Activated T-helper 1 cell treated with Interleukin-2 at 50 U/mL for 16 hours (primary cell): ENCODE data around the gene CENPH.
"Not testable (repeated sequence)": the region's sequence is repeated elsewhere in the genome, so short reads cannot be mapped to it uniquely, and the experiment has no call there.

ENCODE experiments used
- DNase-seq: peaks from one replicate; pipeline ENCODE4 v3.0.0-alpha.2; 2020; ENCODE audit warnings: low read depth

Gene CENPH

DNA sequence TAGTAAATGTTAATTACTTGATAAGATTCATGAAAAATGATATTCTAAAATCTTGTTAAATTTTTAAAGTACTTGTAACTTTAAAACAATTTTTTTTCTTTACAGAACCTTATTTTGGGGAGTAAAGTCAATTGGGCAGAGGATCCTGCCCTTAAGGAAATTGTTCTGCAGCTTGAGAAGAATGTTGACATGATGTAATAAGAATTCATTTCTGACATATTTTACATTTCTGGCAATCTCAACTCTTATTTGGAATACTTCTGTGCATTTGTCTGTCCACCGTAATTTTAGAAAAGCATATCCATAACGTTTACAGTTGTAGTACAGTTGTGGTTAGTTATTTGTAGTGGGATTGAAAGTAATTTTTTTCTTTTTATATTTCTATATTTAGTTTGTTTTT is 20.2 kb downstream of the CENPH start:
- DNase-seq: no peak

DNA sequence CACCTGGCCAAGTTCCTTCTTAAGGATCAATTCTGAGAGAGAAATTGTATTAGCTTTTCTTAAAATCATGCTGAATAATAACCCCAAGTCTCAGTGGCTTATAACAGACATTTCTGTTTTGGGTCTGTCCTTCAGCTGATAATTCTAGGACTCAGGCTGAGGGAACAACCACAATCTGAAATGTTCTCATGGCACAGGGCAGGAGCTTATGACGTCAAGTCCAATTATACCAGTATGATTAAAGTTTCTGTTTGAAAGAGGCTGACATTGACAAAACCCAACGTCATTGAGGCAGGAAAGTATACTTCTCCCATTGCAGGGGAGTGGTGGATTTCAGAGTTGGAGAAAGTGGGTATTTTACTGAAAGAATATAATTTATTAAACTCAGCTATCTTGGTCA is 21.8 kb downstream of the CENPH start:
- no peak for DNase-seq

DNA sequence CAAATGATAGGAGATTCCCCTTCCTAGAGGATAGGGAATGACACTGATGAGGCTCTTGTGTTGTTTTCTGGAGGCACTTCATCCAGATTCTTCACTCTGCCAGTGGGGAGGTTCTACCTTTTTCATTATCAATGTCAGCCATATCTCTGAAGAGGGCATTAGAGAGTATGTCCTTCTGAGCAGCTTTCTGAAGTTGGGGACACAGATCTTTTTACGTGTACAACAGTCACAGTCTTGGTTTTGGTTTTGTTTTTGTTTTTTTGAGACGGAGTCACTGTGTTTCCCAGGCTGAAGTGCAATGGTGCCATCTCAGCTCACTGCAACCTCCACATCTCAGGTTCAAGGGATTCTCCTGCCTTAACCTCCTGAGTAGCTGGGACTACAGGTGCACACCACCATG is 22.6 kb downstream of the CENPH start:
- DNase-seq: no peak

DNA sequence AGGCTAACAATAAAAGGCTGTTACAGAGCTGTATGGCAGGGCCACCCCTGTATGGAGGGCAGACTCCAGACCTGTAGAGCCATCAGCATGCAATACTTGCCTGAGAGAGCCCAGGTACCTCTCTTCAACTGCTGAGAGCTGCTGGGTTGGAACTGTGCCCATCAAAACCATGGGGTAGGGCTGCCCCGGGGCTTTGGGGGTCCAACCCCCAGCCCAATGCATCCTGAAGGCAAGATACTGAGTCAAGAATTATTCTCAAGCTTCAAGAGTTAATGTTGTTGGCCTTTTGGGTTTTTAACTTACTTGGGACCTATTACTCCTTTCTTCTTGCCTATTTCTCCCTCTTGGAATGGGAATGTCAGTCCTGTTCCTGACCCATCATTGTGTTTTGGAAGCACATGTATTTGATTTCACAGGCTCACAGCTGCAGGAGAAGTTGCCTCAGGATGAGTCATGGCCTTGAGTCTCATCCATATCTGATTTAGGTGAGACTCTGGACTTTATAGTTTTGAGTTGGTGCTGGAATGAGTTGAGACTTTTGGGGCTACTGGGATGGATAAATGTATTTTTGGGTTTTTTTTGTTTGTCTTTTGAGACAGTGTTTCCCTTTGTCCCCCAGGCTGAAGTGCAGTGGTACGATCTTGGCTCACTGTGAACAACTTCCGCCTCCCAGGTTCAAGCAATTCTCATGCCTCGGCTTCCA is 24.3 kb downstream of the CENPH start:
- DNase-seq: no peak

DNA sequence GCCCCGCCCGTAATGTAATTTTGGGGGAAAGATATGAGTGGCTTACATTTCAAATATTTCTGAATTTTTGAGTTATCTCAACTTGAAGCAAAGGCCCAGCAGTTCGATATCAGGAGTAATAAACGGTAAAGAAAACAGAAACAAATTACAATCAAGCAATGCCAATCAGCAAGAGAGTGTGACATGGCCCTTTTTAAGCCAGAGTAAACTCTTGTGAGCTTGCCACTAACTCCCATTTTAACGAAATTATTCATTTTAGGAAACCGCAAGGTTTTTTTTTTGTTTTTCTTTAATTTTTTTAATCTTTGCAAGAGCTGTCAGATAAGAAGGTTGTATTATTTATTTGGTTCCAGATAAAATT is 27.7 kb downstream of the CENPH start:
- DNase-seq: no peak

DNA sequence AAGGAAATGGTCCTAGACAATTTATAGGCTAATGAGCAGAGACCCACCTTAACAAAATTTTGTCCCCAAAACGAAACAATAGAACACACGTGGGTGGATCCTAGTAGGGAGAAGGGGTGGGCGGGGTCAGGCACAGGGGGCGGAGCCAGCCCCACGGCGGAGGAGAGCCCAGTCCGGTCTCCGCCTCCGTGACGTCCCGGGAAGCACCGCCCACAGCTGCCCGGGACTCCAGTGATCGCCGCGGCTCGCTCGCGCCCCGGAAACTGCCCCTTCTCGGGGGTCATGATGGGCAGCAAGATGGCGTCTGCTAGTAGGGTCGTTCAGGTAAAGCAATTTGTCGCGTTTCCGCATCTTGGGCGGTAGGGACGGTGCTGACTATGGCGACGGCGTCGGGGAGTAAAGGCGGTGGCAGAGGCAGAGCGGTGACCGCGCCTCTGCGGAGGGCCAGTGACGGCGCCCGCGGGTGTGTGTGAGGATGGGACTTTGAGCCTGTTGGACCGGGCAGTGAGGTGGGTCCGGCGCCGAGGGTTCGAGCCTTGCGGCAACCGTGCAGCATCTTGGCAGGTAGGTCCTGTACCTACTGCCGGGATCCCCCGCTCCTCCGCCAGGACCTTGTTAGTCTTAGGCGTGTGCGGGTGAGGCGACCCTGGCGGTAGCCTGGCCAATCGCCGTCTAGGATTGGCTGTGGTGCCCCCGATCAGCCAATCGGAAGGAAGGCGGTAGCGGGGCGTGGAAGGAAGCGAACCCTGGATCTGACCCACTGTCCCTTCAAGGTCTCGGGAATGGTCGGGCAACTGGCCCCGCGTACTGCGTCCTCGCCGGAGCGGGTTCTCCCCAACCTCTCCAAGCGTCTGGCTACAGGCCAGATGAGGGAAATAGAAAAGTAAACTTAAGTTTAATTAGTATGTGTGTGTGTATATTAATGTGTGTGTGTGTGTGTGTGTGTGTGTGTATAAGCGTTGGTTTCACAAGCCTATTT is 28.5 kb downstream of the CENPH start:
- DNase-seq: peak; percentile 85

DNA sequence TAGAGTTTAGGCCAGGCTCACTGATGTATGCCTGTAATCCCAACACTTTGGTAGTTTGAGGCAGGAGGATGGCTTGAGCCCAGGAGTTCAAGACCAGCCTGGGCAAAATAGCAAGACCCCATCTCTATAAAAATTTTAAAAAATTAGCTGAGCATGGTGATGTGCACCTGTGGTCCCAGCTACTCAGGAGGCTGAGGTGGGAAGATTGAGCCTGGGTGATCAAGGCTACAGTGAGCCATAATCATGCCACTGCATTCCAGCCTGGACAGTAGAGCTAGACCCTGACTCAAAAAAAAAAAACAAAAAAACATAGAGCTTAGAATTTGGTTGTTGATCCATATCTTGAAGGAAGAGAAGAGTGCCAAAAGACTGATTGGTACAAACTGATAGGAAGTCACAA is 30.6 kb downstream of the CENPH start:
- DNase-seq: no peak

DNA sequence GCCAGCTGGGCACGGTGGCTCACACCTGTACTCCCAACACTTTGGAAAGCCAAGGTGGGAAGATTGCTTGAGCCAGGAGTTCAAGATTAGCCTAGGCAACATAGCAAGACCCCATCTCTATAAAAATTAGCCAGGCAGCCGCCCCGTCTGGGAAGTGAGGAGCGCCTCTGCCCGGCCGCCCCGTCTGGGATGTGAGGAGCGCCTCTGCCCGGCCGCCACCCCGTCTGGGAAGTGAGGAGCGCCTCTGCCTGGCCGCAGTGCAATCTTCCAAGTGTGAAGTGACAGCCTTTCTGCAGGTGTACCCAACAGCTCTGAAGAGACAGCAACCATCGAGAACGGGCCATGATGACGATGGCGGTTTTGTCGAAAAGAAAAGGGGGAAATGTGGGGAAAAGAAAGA is 31.0 kb downstream of the CENPH start:
- DNase-seq: not testable (repeated sequence)

DNA sequence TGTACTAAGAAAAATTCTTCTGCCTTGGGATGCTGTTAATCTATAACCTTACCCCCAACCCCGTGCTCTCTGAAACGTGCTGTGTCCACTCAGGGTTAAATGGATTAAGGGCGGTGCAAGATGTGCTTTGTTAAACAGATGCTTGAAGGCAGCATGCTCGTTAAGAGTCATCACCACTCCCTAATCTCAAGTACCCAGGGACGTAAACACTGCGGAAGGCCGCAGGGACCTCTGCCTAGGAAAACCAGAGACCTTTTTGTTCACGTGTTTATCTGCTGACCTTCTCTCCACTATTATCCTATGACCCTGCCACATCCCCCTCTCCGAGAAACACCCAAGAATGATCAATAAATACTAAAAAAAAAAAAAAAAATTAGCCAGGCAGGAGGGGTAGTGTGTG is 31.4 kb downstream of the CENPH start:
- DNase-seq: not testable (repeated sequence)

DNA sequence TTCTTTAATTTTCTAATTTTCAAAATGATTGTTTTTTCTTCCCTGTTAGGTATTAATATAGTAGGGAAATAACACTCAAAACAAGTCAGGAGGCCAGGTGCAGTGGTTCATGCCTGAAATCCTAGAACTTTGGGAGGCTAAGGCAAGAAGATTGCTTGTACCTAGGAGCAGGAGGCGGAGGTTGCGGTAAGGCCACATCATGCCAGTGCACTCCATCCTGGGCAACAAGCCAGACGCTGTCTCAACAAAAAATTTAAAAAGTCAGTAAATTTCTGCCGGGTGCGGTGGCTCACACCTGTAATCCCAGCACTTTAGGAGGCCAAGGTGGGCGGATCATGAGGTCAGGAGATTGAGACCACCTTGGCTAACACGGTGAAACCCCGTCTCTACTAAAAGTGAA is 35.1 kb downstream of the CENPH start:
- DNase-seq: no peak

DNA sequence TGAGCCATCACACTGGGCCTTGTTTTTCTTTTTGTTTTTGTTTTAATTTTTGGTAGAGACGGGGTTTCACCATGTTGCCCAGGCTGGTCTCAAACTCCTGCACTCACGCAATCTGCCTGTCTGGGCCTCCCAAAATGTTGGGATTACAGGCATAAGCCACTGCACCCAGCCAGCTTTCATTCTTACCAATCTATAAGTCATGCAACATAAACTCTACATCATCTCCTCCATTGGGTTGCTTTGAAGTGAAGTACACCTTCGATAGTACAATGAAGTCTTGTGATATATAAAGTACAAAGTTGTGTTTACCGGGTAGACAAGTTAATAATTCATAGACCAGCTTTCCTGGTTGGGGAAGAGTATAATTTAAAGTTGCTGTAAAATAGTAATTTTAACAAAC is 36.5 kb downstream of the CENPH start:
- DNase-seq: no peak

DNA sequence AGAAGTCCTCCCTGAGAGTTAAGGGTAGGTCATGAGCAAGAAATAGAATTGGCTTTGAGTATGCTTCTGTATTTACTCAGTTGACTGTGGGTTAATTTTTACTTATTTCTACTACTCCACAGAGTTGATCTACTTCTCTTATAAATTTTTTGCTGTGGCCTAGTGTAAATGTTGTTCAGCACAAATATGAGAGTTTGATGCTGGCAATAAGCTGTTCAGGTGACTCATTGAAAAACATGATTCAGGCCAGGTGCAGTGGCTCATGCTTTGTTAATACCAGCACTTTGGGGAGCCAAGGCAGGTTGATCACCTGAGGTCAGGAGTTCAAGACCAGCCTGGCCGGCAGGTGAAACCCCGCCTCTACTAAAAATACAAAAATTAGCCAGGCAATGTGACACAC is 40.8 kb downstream of the CENPH start:
- no peak for DNase-seq

DNA sequence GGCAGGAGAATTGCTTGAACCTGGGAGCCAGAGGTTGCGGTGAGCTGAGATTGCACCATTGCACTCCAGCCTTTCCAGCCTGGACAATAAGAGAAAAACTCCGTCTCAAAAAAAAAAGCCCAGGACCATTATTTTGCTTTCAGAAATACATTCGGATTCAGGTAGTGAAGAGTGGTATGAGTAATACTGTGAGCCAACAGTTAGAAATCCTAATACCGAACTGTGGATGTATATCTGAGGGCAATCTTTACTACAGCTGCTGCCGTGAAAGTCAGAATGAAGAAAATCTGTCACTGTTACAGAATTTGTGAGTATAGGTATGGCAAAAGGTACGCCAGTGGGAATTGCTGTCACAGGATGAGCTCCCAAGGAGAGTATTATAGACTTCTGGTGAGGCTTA is 41.9 kb downstream of the CENPH start:
- no peak for DNase-seq

DNA sequence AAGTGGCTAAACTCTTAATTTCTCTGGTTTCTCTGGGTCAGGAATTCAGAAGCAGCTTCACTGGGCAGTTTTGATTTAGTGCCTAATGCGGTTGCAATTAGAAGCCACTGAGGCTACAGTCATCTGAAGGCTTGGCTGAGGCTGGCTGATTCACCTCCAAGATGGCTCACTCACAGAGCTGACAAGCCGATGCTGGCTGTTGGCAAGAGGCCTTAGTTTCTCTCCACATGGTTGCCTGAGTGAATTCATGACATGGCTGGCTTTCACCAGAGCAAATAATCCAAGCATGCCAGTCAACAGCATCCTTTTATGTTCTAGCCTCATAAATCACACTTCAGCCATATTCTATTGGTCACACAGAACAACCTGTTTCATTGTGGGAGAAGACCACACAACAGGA is 42.5 kb downstream of the CENPH start:
- no peak for DNase-seq

DNA sequence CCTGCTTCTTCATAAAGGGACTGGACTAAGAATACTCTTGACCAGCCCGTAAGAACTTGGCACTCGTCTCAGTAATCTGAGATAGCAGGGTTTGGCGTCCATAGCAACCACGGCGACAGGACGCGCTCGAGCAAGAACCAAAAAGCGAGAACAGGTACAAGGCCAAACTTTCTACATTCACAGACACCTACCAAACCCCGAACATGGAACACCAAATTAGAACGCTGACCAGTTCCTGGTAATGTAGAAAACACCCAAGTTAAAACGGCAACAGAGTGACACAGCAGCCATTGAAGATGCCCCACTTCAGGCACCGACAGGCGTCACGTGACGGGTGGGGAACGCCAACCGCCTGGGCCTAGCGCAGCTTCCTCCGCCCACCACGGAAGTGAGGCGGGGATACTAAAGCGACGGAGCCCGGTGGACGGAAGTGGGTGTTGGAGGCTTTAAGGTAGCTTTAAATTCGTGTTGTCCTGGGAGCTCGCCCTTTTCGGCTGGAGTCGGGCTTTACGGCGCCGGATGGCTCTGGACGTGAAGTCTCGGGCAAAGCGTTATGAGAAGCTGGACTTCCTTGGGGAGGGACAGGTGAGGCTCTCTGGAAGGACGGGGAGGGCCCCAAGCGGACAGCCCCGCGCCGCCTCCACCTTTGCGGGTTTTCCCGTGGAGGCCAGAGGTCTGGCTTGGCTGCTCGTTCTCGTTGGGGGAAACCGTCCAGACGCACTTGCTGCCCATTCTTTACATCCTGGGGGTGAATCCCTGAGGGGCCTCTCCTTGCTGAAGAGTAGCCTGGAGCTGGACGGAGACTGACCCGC is 45.3 kb downstream of the CENPH start, which contains the start of gene CDK7:
CDK7 (plus strand) TSS at position 430 of the 812 bp plus-strand sequence; CDS start at position 520, 90 bp downstream.
- DNase-seq: peak; percentile 85

DNA sequence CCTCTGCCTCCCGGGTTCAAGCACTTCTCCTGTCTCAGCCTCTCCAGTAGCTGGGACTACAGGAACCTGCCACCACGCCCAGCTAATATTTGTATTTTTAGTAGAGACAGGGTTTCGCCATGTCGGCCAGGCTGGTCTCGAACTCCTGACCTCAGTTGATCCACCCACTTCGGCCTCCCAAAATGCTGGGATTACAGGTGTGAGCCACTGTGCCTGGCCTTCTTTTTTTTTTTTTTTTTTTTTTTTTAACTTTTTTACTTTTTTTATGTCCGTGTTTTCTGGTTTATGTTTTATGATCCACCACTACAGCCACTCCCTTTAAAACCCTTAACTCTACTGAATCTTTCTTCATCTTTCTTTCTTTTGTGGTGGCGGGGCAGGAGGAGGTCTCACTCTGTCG is 47.4 kb downstream of the CENPH start:
- DNase-seq: not testable (repeated sequence)

DNA sequence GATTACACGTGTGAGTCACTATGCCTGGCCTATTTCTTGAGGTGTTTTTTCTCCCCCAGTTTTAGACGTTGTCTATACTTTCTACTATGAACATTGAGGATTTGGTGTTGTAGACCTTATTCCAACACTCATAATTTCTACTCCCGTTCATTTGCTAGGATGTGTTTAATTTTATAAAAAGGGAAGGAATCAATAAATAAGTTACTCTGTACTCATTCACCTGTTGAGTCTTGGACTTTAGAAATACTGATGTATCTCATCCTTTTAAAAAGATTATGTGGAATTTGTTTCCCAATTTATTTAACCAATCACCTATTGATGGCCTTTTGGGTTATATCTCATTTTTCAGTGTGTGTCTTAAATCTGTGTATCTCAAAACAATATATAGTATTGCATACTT is 48.5 kb downstream of the CENPH start:
- no peak for DNase-seq

DNA sequence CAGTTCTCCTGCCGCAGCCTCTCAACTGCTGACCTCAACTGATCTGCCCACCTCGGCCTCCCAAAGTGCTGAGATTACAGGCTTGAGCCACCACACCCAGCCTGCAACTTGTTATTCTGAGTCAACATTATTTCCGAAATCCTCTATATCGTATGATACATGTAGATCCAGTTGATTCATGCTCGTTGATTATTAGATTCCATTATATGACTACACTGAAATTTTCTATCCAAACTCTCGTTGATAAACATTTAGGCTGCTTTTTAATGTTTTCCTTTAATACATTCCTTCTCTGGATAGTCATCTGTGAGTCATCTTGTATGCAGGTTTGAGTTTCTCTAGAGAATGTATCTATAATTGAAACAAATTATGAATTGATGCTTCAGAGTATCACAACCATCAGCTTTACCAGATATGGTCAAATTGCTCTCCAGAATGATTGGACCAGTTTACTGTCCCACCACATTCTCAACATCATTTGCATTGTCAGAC is 49.4 kb downstream of the CENPH start:
- DNase-seq: no peak

DNA sequence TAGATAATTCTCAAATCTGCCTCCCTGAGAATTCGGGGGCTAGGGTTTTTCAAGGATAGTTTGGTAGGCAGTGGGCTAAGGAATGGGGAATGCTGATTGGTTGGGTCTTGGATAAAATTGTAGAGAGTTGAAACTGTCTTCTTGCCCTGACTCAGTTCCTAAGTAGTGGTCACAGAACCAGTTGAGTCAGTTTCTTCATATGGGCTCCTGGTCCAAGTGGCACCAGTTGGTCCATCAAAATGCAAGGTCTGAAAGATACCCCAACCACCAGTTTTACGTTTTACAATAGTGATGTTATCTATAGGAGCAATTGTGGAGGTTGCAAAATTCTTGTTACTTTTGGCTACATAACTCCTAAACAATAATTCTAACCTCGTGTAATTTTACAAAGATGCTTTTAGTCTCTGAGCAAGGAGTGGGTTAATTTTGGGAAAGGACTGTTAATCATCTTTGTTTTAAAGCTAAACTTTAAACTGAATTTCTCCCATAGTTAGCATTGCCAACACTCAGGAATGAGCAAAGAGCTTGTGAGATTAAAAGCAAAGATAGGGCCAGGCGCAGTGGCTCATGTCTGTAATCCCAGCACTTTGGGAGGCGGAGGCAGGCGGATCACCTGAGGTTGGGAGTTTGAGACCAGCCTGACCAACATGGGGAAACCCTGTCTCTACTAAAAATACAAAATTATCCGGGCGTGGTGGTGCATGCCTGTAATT is 53.0 kb downstream of the CENPH start:
- no peak for DNase-seq

DNA sequence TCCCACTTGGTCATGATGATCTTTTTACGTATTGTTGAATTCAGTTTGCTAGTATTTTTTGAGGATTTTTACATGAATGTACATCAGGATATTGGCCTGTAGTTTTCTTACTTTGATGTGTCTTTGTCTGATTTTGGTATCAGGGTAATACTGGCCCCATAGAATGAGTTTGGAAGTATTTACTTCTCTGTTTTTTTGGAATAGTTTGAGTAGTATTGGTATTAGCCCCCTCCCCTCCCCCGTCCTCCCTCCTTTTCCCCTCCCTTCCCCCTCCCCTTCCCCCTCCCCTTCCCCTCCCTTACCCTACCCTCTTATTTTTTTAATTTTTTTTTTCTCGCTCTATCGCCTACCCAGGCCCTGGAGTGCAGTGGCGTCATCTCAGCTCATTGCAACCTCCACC is 55.6 kb downstream of the CENPH start:
- DNase-seq: no peak

DNA sequence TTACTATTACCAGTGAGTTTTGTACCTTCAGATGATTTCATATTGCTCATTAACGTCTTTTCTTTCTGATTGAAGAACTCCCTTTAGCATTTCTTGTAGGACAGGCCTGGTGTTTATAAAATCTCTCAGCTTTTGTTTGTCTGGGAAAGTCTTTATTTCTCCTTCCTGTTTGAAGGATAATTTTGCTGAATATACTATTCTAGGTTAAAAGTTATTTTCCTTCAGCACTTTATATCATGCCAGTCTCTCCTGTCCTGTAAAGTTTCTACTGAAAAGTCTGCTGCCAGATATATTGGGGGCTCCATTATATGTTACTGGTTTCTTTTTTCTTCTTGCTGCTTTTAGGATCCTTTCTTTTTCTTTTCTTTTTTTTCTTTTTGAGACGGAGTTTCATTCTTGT is 58.6 kb downstream of the CENPH start:
- no peak for DNase-seq

DNA sequence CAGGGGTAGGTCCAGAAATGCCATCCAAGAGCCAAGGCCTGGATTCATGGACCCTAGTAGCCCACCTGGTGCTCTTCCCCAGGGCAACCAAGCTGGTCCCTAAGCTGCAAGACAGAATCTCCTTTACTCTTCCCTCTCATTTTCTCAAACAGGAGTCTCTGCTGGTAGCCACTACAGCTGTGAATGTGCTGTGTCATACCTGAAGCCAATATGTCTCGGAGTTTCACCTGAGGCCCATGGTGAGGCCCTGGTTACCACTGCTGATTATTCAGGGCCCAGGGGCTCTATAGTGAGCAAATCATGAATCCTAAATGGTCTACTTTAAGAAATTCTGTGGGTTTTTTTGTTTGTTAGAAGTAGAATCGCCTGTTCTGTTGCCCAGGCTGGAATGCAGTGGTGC is 61.2 kb downstream of the CENPH start:
- no peak for DNase-seq
